Activated CD8-positive, alpha-beta memory T cell treated with anti-CD3 and anti-CD28 coated beads for 36 hours (primary cell): Measurements from ENCODE around the gene RGS11. TPM values are rescaled to one million over a fixed set of nuclear protein-coding genes. Genes with fewer than 3 reads are reported as not detected.

Experiments
- total RNA-seq, 2 experiments: library from RNA; stranded (reverse); gene quantifications; one replicate each; pipeline ENCODE4 v1.2.3, GENCODE V29; 2021

The RGS11 gene
- total RNA-seq, 2 experiments from 2014 or later: 0.08 TPM; not detected in 1

Other genes with a start within 250 kb of the RGS11 start
- gene POLR3K, start 222.3 kb downstream of the RGS11 start, total RNA-seq: 10 to 100 TPM; 63.0 to 63.6 TPM
- 100 to 1,000 TPM; 107 to 112 TPM for gene SNRNP25, start 222.1 kb downstream of the RGS11 start, total RNA-seq
- under 1 TPM in 1 of 2 experiments, not detected in 1; 0.32 TPM for gene RHBDF1, start 203.3 kb downstream of the RGS11 start, total RNA-seq
- 10 to 100 TPM; 53.6 to 56.8 TPM for gene MPG, start 197.7 kb downstream of the RGS11 start, total RNA-seq
- 10 to 100 TPM; 49.4 to 49.6 TPM for gene NPRL3, start 137.3 kb downstream of the RGS11 start, total RNA-seq
- not detected for gene HBZ, start 123.3 kb downstream of the RGS11 start, total RNA-seq
- gene HBM, start 110.0 kb downstream of the RGS11 start, total RNA-seq: not detected
- not detected for gene HBA2, start 103.1 kb downstream of the RGS11 start, total RNA-seq
- gene HBA1, start 99.3 kb downstream of the RGS11 start, total RNA-seq: not detected
- gene HBQ1, start 95.5 kb downstream of the RGS11 start, total RNA-seq: 1 to 10 TPM in 1 of 2 experiments, not detected in 1; 1.3 TPM
- 10 to 100 TPM; 63.8 to 70.0 TPM for gene LUC7L, start 46.5 kb downstream of the RGS11 start, total RNA-seq
- 10 to 100 TPM; 20.6 to 21.8 TPM for gene FAM234A, start 41.1 kb downstream of the RGS11 start, total RNA-seq
- gene ARHGDIG, start 4.6 kb upstream of the RGS11 start, total RNA-seq: not detected
- gene PDIA2, start 7.2 kb upstream of the RGS11 start, total RNA-seq: not detected
- 10 to 100 TPM; 24.7 to 25.6 TPM for gene AXIN1, start 76.8 kb upstream of the RGS11 start, total RNA-seq
- 10 to 100 TPM; 94.6 to 97.6 TPM for gene MRPL28, start 94.6 kb upstream of the RGS11 start, total RNA-seq
- gene PGAP6, start 106.0 kb upstream of the RGS11 start, total RNA-seq: 10 to 100 TPM; 33.9 to 36.9 TPM
- 10 to 100 TPM; 16.6 to 17.7 TPM for gene NME4, start 121.3 kb upstream of the RGS11 start, total RNA-seq
- 10 to 100 TPM in 1 of 2 experiments, 1 to 10 TPM in 1; 8.2 to 10.2 TPM for gene DECR2, start 125.9 kb upstream of the RGS11 start, total RNA-seq
- 10 to 100 TPM; 28.2 to 29.3 TPM for gene RAB11FIP3, start 149.7 kb upstream of the RGS11 start, total RNA-seq